ENCODE measurements around the gene FMN1. TPM values are rescaled to one million over a fixed set of nuclear protein-coding genes. Genes with fewer than 3 reads are reported as not detected.

The FMN1 gene
- polyA plus RNA-seq, 2 of the 4 experiments (the other 2 are of a cell fraction): 0.53 to 2.2 TPM

- ATAC-seq: no peak
- TF ChIP-seq RCOR1 (IDR thresholded peaks at IDR 0.05; ENCODE audit: low read depth, low read length) (no peak), HOXB13 (CRISPR knock-in tag; IDR thresholded peaks at IDR 0.05; ENCODE audit: low read depth) (no peak), FOXS1 (CRISPR knock-in tag; IDR thresholded peaks at IDR 0.05) (no peak), USF2 (IDR thresholded peaks at IDR 0.05) (no peak), PHF8 (IDR thresholded peaks at IDR 0.05; ENCODE audit: borderline replicate concordance, low read depth) (no peak), TFCP2L1 (CRISPR knock-in tag; IDR thresholded peaks at IDR 0.05) (no peak), SREBF2 (IDR thresholded peaks at IDR 0.05) (no peak), GATA3 (IDR thresholded peaks at IDR 0.05; ENCODE audit: borderline replicate concordance) (no peak)
- no peak overlapping the region for H3K4me3 ChIP-seq
- peak overlapping the region; percentile 72 for H3K4me2 ChIP-seq
- ChIA-PET POLR2A (interaction anchor here (0.6 to 1.8 kb wide), 3 partner anchors 11 to 55 kb away, joined by 3 to 8 read pairs (median 3); no protein-coding TSS in a partner anchor), CTCF (interaction anchor here (0.7 to 9.4 kb wide), 7 partner anchors 15 to 186 kb away, joined by 3 to 141 read pairs (median 9); no protein-coding TSS in a partner anchor)
- WGBS (ENCODE audit: missing lambda C conversion rate): 79% methylated on average over 2 of the region's 2 CpGs
- H3K9me3 ChIP-seq: no peaks in the 10 kb centered on the region
- H3K4me1 ChIP-seq: peaks cover 66% of the 10 kb centered on the region
- no peak for DNase-seq (ENCODE audit: low read depth in 1 of 2, low spot score in 1 of 2)
- peak overlapping the region; percentile 79 to 86 for H3K27ac ChIP-seq
- peak; percentile 83 for FAIRE-seq
These were observed 365.1 kb downstream of the FMN1 start for GRCh38 chr15:32829436-32829835.

- H3K27ac ChIP-seq: peak overlapping the region; percentile 79 to 86
- CTCF ChIA-PET: interaction anchor here (0.6 to 9.4 kb wide), 11 partner anchors 12 to 185 kb away, joined by 3 to 141 read pairs (median 5); no protein-coding TSS in a partner anchor
- H3K4me3 ChIP-seq: 0 out of 3 replicates have a peak overlapping the region, but pooled peaks have one; percentile 2
- ATAC-seq (peak; percentile 78 to 81), DNase-seq (ENCODE audit: low read depth in 1 of 2, low spot score in 1 of 2) (peak; percentile 67 to 83), FAIRE-seq (peak; percentile 100)
- under 1% methylated on average over 6 of the region's 6 CpGs for WGBS (ENCODE audit: missing lambda C conversion rate)
- POLR2A ChIA-PET: interaction anchor here (0.6 to 1.8 kb wide), 5 partner anchors 21 to 147 kb away, joined by 4 to 8 read pairs (median 4); no protein-coding TSS in a partner anchor
- peak overlapping the region; percentile 72 for H3K4me2 ChIP-seq
- no peaks in the 10 kb centered on the region for H3K9me3 ChIP-seq
- peaks cover 74% of the 10 kb centered on the region for H3K4me1 ChIP-seq
- TF ChIP-seq TFCP2L1 (CRISPR knock-in tag; IDR thresholded peaks at IDR 0.05) (no peak), POLR2AphosphoS2 (conservative IDR thresholded peaks at IDR 0.05; ENCODE audit: low read length) (no peak), SMC3 (IDR thresholded peaks at IDR 0.05) (peak; percentile 27), ESRRA (IDR thresholded peaks at IDR 0.05; ENCODE audit: borderline replicate concordance, low read length) (no peak), MAFK (IDR thresholded peaks at IDR 0.05; ENCODE audit: partially characterized antibody) (no peak), HDAC2 (IDR thresholded peaks at IDR 0.05) (no peak), FOSL2 (IDR thresholded peaks at IDR 0.05) (peak; percentile 44; the same call in 1 of the 2 replicates), FOSL2 (CRISPR knock-in tag; IDR thresholded peaks at IDR 0.05) (peak; percentile 84), NPAS2 (CRISPR knock-in tag; IDR thresholded peaks at IDR 0.05; ENCODE audit: borderline replicate concordance) (no peak), EHMT2 (IDR thresholded peaks at IDR 0.05; ENCODE audit: low read depth) (no peak), NR3C1 (IDR thresholded peaks at IDR 0.05) (no peak), MAX (IDR thresholded peaks at IDR 0.05) (peak; percentile 70), EHF (CRISPR knock-in tag; IDR thresholded peaks at IDR 0.05) (no peak), MYC (IDR thresholded peaks at IDR 0.05; ENCODE audit: borderline replicate concordance, low read length) (no peak), CBX8 (IDR thresholded peaks at IDR 0.05) (no peak), PBX3 (IDR thresholded peaks at IDR 0.05) (peak; percentile 55; the same call in 1 of the 2 replicates), RFX5 (IDR thresholded peaks at IDR 0.05) (no peak), GATA3 (IDR thresholded peaks at IDR 0.05; ENCODE audit: borderline replicate concordance) (peak; percentile 82), BHLHE40 (IDR thresholded peaks at IDR 0.05; ENCODE audit: low read depth, low read length) (no peak), ZFP36 (IDR thresholded peaks at IDR 0.05; ENCODE audit: borderline replicate concordance, partially characterized antibody) (no peak), JUNB (IDR thresholded peaks at IDR 0.05) (peak; percentile 92), RCOR1 (IDR thresholded peaks at IDR 0.05; ENCODE audit: low read depth, low read length) (no peak), JUN (IDR thresholded peaks at IDR 0.05) (peak; percentile 69 to 72; a peak in 3 of 5 replicates), ATOH8 (CRISPR knock-in tag; IDR thresholded peaks at IDR 0.05; ENCODE audit: low read depth) (no peak), FOSB (CRISPR knock-in tag; IDR thresholded peaks at IDR 0.05) (no peak), RNF2 (IDR thresholded peaks at IDR 0.05; ENCODE audit: borderline replicate concordance, low read depth) (no peak), CHD2 (IDR thresholded peaks at IDR 0.05; ENCODE audit: low read length, partially characterized antibody) (no peak), CTCF (IDR thresholded peaks at IDR 0.05) (no peak), CHD4 (IDR thresholded peaks at IDR 0.05; ENCODE audit: borderline replicate concordance) (no peak), NFE2L2 (conservative IDR thresholded peaks at IDR 0.05; ENCODE audit: low read length) (no peak)
These were observed 365.9 kb downstream of the FMN1 start for GRCh38 chr15:32828507-32829186.

Data from A549 (cell line).